ENCODE data around the gene GPLD1. TPM values are rescaled to one million over a fixed set of nuclear protein-coding genes. Genes with fewer than 3 reads are reported as not detected.

GPLD1 gene
- total and polyA plus RNA-seq, 2 donors from 2014 or later, result 0.41 to 0.94 TPM

- no peak for TF ChIP-seq CTCF (IDR thresholded peaks at IDR 0.05; ENCODE audit: borderline replicate concordance, extremely low read depth, insufficient read depth)
- H3K27ac ChIP-seq (ENCODE audit: low read depth in 2 of 2, low read length in 2 of 2), result no peak overlapping the region
- H3K4me1 ChIP-seq (ENCODE audit: control insufficient read depth in 2 of 3, insufficient read depth in 2 of 3, low read depth in 1 of 3, low read length in 3 of 3), result peaks cover 0 to 3% (median 0%) of the 10 kb centered on the region in 3 donors
- H3K4me3 ChIP-seq (ENCODE audit: low read length in 3 of 3), result no peak overlapping the region
- peaks cover 2 to 5% (median 3%) of the 10 kb centered on the region in 3 donors for H3K36me3 ChIP-seq (ENCODE audit: control insufficient read depth in 2 of 3, insufficient read depth in 3 of 3, low read length in 3 of 3)
- no peaks in the 10 kb centered on the region for H3K27me3 ChIP-seq (ENCODE audit: control insufficient read depth, insufficient read depth, low read length)
- no peak for DNase-seq
- intact Hi-C loops (cut with DNase I), result no loop called here
- no peak for FAIRE-seq
- H3K9me3 ChIP-seq (ENCODE audit: control insufficient read depth in 2 of 3, insufficient read depth in 1 of 3, low read length in 3 of 3), result no peaks in the 10 kb centered on the region
- no peak overlapping the region for H3K9ac ChIP-seq (ENCODE audit: low read length in 3 of 3)
Observed at GRCh38 chr6:24506814-24507520, 17.6 kb upstream of the GPLD1 start.

- intact Hi-C loops (cut with DNase I), result no loop called here
- H3K27me3 ChIP-seq (ENCODE audit: control insufficient read depth, insufficient read depth, low read length), result no peaks in the 10 kb centered on the region
- H3K9ac ChIP-seq (ENCODE audit: low read length in 3 of 3), result no peak overlapping the region
- H3K27ac ChIP-seq (ENCODE audit: low read depth in 2 of 2, low read length in 2 of 2), result no peak overlapping the region
- DNase-seq (no peak), FAIRE-seq (no peak)
- no peak for TF ChIP-seq CTCF (IDR thresholded peaks at IDR 0.05; ENCODE audit: borderline replicate concordance, extremely low read depth, insufficient read depth)
- H3K36me3 ChIP-seq (ENCODE audit: control insufficient read depth in 2 of 3, insufficient read depth in 3 of 3, low read length in 3 of 3), result peaks cover 2 to 5% (median 3%) of the 10 kb centered on the region in 3 donors
- H3K4me3 ChIP-seq (ENCODE audit: low read length in 3 of 3), result no peak overlapping the region
- H3K9me3 ChIP-seq (ENCODE audit: control insufficient read depth in 2 of 3, insufficient read depth in 1 of 3, low read length in 3 of 3), result no peaks in the 10 kb centered on the region
- peaks cover 0 to 3% (median 0%) of the 10 kb centered on the region in 3 donors for H3K4me1 ChIP-seq (ENCODE audit: control insufficient read depth in 2 of 3, insufficient read depth in 2 of 3, low read depth in 1 of 3, low read length in 3 of 3)
Observed at GRCh38 chr6:24504649-24505586, 15.5 kb upstream of the GPLD1 start.

GRCh38 chr6:24504287-24504648, 14.9 kb upstream of the GPLD1 start:
- no peak for FAIRE-seq
- Histone ChIP-seq H3K4me1 (ENCODE audit: control insufficient read depth in 2 of 3, insufficient read depth in 2 of 3, low read depth in 1 of 3, low read length in 3 of 3) (peaks cover 0 to 3% (median 0%) of the 10 kb centered on the region in 3 donors), H3K9me3 (ENCODE audit: control insufficient read depth in 2 of 3, insufficient read depth in 1 of 3, low read length in 3 of 3) (no peaks in the 10 kb centered on the region), H3K4me3 (ENCODE audit: low read length in 3 of 3) (no peak overlapping the region), H3K36me3 (ENCODE audit: control insufficient read depth in 2 of 3, insufficient read depth in 3 of 3, low read length in 3 of 3) (peaks cover 2 to 5% (median 3%) of the 10 kb centered on the region in 3 donors), H3K27ac (ENCODE audit: low read depth in 2 of 2, low read length in 2 of 2) (no peak overlapping the region), H3K27me3 (ENCODE audit: control insufficient read depth, insufficient read depth, low read length) (no peaks in the 10 kb centered on the region), H3K9ac (ENCODE audit: low read length in 3 of 3) (no peak overlapping the region)
- no peak for DNase-seq
- no peak for TF ChIP-seq CTCF (IDR thresholded peaks at IDR 0.05; ENCODE audit: borderline replicate concordance, extremely low read depth, insufficient read depth)
- intact Hi-C loops (cut with DNase I), result no loop called here
